WTC11 (cell line): ENCODE measurements around the gene ZBTB44. TPM values are rescaled to one million over a fixed set of nuclear protein-coding genes. Genes with fewer than 3 reads are reported as not detected.

Experiments
- ATAC-seq: fragments of 200-7000 bp; cut with Tn5 transposase; 2 replicates; pipeline ENCODE4 v1.10.0; 2021; ENCODE audit warnings: mild to moderate bottlenecking, moderate library complexity
- CTCF ChIA-PET: fragments of 300-600 bp; sonication (Branson Sonifier 250); formaldehyde crosslinking; loops from one replicate; lab custom pipeline; 2021; ENCODE audit warnings: antibody characterized with exemption; lab: Charles Lee
- POLR2A ChIA-PET: fragments of 350-600 bp; sonication (Branson Sonifier 250); formaldehyde crosslinking; loops from one replicate; lab custom pipeline; 2021; ENCODE audit warnings: antibody characterized with exemption; lab: Charles Lee
- DNase-seq: peaks from one replicate; pipeline ENCODE4 v3.0.0; 2021; ENCODE audit warnings: low spot score
- H3K27ac Mint-ChIP-seq: 2 replicates; pipeline ENCODE4 v1.8.0; 2021; ENCODE audit warnings: mixed read lengths
- H3K27me3 Mint-ChIP-seq: 2 replicates; pipeline ENCODE4 v1.8.0; 2021; ENCODE audit warnings: low read depth, mild to moderate bottlenecking, moderate library complexity, mixed read lengths
- H3K36me3 Mint-ChIP-seq: 2 replicates; pipeline ENCODE4 v1.8.0; 2021; ENCODE audit warnings: mixed read lengths
- H3K4me1 Mint-ChIP-seq: 2 replicates; pipeline ENCODE4 v1.8.0; 2022; ENCODE audit warnings: mixed read lengths
- H3K4me3 Mint-ChIP-seq: 2 replicates; pipeline ENCODE4 v1.8.0; 2021; ENCODE audit warnings: mild to moderate bottlenecking, moderate library complexity, mixed read lengths
- H3K9me3 Mint-ChIP-seq: 2 replicates; pipeline ENCODE4 v1.8.0; 2021; ENCODE audit warnings: mixed read lengths
- CREB1 ChIP-seq: sonication (generic); formaldehyde crosslinking; IDR thresholded peaks from 2 replicates; pipeline ENCODE4 v1.8.0; 2023; ENCODE audit warnings: mild to moderate bottlenecking, missing genetic modification reagents
- CTCF ChIP-seq: fragments of 200-600 bp; IDR thresholded peaks from 2 replicates; pipeline ENCODE4 v1.8.0; 2022; ENCODE audit warnings: antibody characterized with exemption
- EMX1 ChIP-seq: fragments of 250-450 bp; sonication (Bioruptor Pico); IDR thresholded peaks from 2 replicates; pipeline ENCODE4 v1.8.0; 2021; ENCODE audit warnings: mild to moderate bottlenecking
- ERG ChIP-seq: fragments of 250-450 bp; sonication (Bioruptor Pico); IDR thresholded peaks from 2 replicates; pipeline ENCODE4 v1.8.0; 2021; ENCODE audit warnings: mild to moderate bottlenecking
- ETV6 ChIP-seq: sonication (generic); formaldehyde crosslinking; IDR thresholded peaks from 2 replicates; pipeline ENCODE4 v1.8.1; 2022; ENCODE audit warnings: mild to moderate bottlenecking, missing genetic modification reagents
- FOXP1 ChIP-seq: sonication (generic); formaldehyde crosslinking; IDR thresholded peaks from 2 replicates; pipeline ENCODE4 v1.8.0; 2022; ENCODE audit warnings: missing genetic modification reagents, mild to moderate bottlenecking, moderate library complexity, borderline replicate concordance
- MXD4 ChIP-seq: fragments of 250-450 bp; sonication (Bioruptor Pico); IDR thresholded peaks from 2 replicates; pipeline ENCODE4 v1.8.0; 2021; ENCODE audit warnings: mild to moderate bottlenecking, moderate library complexity, borderline replicate concordance
- OVOL2 ChIP-seq: fragments of 250-450 bp; sonication (Bioruptor Pico); IDR thresholded peaks from 2 replicates; pipeline ENCODE4 v1.9.0; 2021; ENCODE audit warnings: mild to moderate bottlenecking, borderline replicate concordance
- PRRX2 ChIP-seq: fragments of 250-450 bp; sonication (Bioruptor Pico); IDR thresholded peaks from 2 replicates; pipeline ENCODE4 v1.8.0; 2021; ENCODE audit warnings: mild to moderate bottlenecking
- SOX15 ChIP-seq: fragments of 250-450 bp; sonication (Bioruptor Pico); IDR thresholded peaks from 2 replicates; pipeline ENCODE4 v1.9.0; 2021; ENCODE audit warnings: mild to moderate bottlenecking
- USF1 ChIP-seq: sonication (generic); formaldehyde crosslinking; IDR thresholded peaks from 2 replicates; pipeline ENCODE4 v1.8.0; 2022; ENCODE audit warnings: mild to moderate bottlenecking, missing genetic modification reagents
- ZBTB43 ChIP-seq: sonication (generic); formaldehyde crosslinking; IDR thresholded peaks from 2 replicates; pipeline ENCODE4 v1.8.1; 2023; ENCODE audit warnings: mild to moderate bottlenecking, missing genetic modification reagents
- ZNF121 ChIP-seq: sonication (generic); formaldehyde crosslinking; IDR thresholded peaks from 2 replicates; pipeline ENCODE4 v1.8.0; 2023; ENCODE audit warnings: missing genetic modification reagents
- ZNF281 ChIP-seq: sonication (generic); formaldehyde crosslinking; IDR thresholded peaks from 2 replicates; pipeline ENCODE4 v1.8.0; 2023; ENCODE audit warnings: mild to moderate bottlenecking, missing genetic modification reagents
- total RNA-seq: library from RNA; stranded (reverse); gene quantifications from 3 replicates; pipeline ENCODE4 v1.2.3, GENCODE V29; 2021
- TF ChIP-seq, protein P1 (sequence below): fragments of 250-450 bp; sonication (Bioruptor Pico); IDR thresholded peaks from 2 replicates; pipeline ENCODE4 v1.9.0; 2021; ENCODE audit warnings: mild to moderate bottlenecking, borderline replicate concordance
- TF ChIP-seq, protein P2 (sequence below): sonication (generic); formaldehyde crosslinking; IDR thresholded peaks from 2 replicates; pipeline ENCODE4 v1.8.0; 2022; ENCODE audit warnings: mild to moderate bottlenecking, missing genetic modification reagents

Gene ZBTB44
- total RNA-seq, 1 experiment from 2014 or later, result 107 TPM

DNA sequence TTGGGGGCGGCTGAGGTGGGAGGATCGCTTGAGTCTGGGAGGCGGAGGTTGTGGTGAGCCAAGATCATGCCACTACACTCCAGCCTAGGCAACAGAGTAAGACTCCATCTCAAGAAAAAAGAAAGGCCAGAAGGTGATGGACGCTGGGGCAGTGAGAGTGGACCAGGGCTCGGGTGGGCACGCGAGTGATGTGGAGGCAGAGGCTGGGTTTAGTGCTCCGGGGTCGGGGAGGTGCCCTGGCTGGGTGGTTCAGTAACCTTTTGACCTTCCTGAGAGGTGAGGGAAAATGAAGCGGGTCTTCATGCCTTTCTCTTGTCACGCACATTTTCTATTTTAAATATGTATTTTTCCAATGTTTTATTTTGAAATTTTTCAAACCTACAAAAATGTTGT lies 110.0 kb downstream of the ZBTB44 start:
- CTCF ChIA-PET, result no interaction called here
- Mint-ChIP-seq H3K4me1 (0 out of 2 replicates have a peak, but pooled peaks cover 3% of the 10 kb centered on the region), H3K27ac (no peak overlapping the region), H3K9me3 (peaks cover 7% of the 10 kb centered on the region), H3K4me3 (no peak overlapping the region), H3K27me3 (no peaks in the 10 kb centered on the region), H3K36me3 (peaks cover 18% of the 10 kb centered on the region)
- POLR2A ChIA-PET, result no interaction called here
- no peak for TF ChIP-seq PRRX2 (CRISPR knock-in tag)
- TF ChIP-seq EMX1 (CRISPR knock-in tag), result no peak
- no peak for TF ChIP-seq ZNF281
- TF ChIP-seq, protein P1, sequence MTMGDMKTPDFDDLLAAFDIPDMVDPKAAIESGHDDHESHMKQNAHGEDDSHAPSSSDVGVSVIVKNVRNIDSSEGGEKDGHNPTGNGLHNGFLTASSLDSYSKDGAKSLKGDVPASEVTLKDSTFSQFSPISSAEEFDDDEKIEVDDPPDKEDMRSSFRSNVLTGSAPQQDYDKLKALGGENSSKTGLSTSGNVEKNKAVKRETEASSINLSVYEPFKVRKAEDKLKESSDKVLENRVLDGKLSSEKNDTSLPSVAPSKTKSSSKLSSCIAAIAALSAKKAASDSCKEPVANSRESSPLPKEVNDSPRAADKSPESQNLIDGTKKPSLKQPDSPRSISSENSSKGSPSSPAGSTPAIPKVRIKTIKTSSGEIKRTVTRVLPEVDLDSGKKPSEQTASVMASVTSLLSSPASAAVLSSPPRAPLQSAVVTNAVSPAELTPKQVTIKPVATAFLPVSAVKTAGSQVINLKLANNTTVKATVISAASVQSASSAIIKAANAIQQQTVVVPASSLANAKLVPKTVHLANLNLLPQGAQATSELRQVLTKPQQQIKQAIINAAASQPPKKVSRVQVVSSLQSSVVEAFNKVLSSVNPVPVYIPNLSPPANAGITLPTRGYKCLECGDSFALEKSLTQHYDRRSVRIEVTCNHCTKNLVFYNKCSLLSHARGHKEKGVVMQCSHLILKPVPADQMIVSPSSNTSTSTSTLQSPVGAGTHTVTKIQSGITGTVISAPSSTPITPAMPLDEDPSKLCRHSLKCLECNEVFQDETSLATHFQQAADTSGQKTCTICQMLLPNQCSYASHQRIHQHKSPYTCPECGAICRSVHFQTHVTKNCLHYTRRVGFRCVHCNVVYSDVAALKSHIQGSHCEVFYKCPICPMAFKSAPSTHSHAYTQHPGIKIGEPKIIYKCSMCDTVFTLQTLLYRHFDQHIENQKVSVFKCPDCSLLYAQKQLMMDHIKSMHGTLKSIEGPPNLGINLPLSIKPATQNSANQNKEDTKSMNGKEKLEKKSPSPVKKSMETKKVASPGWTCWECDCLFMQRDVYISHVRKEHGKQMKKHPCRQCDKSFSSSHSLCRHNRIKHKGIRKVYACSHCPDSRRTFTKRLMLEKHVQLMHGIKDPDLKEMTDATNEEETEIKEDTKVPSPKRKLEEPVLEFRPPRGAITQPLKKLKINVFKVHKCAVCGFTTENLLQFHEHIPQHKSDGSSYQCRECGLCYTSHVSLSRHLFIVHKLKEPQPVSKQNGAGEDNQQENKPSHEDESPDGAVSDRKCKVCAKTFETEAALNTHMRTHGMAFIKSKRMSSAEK, result no peak
- TF ChIP-seq CREB1 (CRISPR knock-in tag), result no peak
- TF ChIP-seq SOX15, result no peak
- TF ChIP-seq OVOL2 (CRISPR knock-in tag), result no peak
- TF ChIP-seq ZNF121, result no peak
- no peak for TF ChIP-seq FOXP1 (CRISPR knock-in tag)
- TF ChIP-seq ETV6, result no peak
- no peak for TF ChIP-seq USF1 (CRISPR knock-in tag)
- TF ChIP-seq ERG (CRISPR knock-in tag), result no peak
- TF ChIP-seq, protein P2, sequence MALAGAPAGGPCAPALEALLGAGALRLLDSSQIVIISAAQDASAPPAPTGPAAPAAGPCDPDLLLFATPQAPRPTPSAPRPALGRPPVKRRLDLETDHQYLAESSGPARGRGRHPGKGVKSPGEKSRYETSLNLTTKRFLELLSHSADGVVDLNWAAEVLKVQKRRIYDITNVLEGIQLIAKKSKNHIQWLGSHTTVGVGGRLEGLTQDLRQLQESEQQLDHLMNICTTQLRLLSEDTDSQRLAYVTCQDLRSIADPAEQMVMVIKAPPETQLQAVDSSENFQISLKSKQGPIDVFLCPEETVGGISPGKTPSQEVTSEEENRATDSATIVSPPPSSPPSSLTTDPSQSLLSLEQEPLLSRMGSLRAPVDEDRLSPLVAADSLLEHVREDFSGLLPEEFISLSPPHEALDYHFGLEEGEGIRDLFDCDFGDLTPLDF (CRISPR knock-in tag), result no peak
- no peak for TF ChIP-seq ZBTB43
- TF ChIP-seq CTCF, result no peak
- TF ChIP-seq MXD4 (CRISPR knock-in tag), result no peak
- ATAC-seq (no peak), DNase-seq (no peak)
